ENCODE data around the gene GAPDHS. TPM values are rescaled to one million over a fixed set of nuclear protein-coding genes. Genes with fewer than 3 reads are reported as not detected.

GAPDHS gene
- total RNA-seq, 1 donor from 2014 or later = not detected

GRCh38 chr19:35558400-35559280, 25.4 kb downstream of the GAPDHS start:
- no peak for DNase-seq (ENCODE audit: low read depth)
- H3K27ac ChIP-seq (ENCODE audit: low read depth, low read length) = no peak overlapping the region
- peaks cover 2% of the 10 kb centered on the region for H3K4me1 ChIP-seq (ENCODE audit: insufficient read depth, low read length)
- FAIRE-seq = no peak
- H3K79me2 ChIP-seq (ENCODE audit: insufficient read depth, low read length) = no peaks in the 10 kb centered on the region
- H3K4me3 ChIP-seq (ENCODE audit: insufficient read depth, low read depth, low read length) = no peak overlapping the region
- TF ChIP-seq CTCF (IDR thresholded peaks at IDR 0.05; ENCODE audit: insufficient read depth, low read depth, low read length) = no peak
- no peak for TF ChIP-seq EZH2 (IDR thresholded peaks at IDR 0.05; ENCODE audit: insufficient read depth, low read length)
- H3K27me3 ChIP-seq (ENCODE audit: insufficient read depth, low read length) = peaks cover 12% of the 10 kb centered on the region
- H3K27ac Mint-ChIP-seq (ENCODE audit: unreplicated experiment) = no peak overlapping the region
- H3K27me3 Mint-ChIP-seq (ENCODE audit: low read depth, unreplicated experiment) = peaks cover 74% of the 10 kb centered on the region
- no peaks in the 10 kb centered on the region for H3K36me3 ChIP-seq (ENCODE audit: insufficient read depth, low read length)
- no peaks in the 10 kb centered on the region for H3K4me1 Mint-ChIP-seq (ENCODE audit: low read depth, unreplicated experiment)
- no peaks in the 10 kb centered on the region for H3K36me3 Mint-ChIP-seq (ENCODE audit: low read depth, unreplicated experiment)
- peak overlapping the region; percentile 41 for H2AFZ ChIP-seq (ENCODE audit: low read depth, low read length)
- H3K9ac ChIP-seq (ENCODE audit: low read length) = no peak overlapping the region
- no peaks in the 10 kb centered on the region for H4K20me1 ChIP-seq (ENCODE audit: insufficient read depth, low read length)
- no peaks in the 10 kb centered on the region for H3K9me3 Mint-ChIP-seq (ENCODE audit: unreplicated experiment)
- peak overlapping the region; percentile 86 for H3K4me2 ChIP-seq (ENCODE audit: low read length)
- no peaks in the 10 kb centered on the region for H3K9me3 ChIP-seq (ENCODE audit: insufficient read depth, low read depth, low read length)
- H3K4me3 Mint-ChIP-seq (ENCODE audit: unreplicated experiment) = no peak overlapping the region

GRCh38 chr19:35559281-35559659, 26.0 kb downstream of the GAPDHS start:
- peak overlapping the region; percentile 67 for H3K4me3 Mint-ChIP-seq (ENCODE audit: unreplicated experiment)

More at GRCh38 chr19:35559281-35559659, 26.0 kb downstream of the GAPDHS start:
- H3K27me3 ChIP-seq (ENCODE audit: insufficient read depth, low read length) = peaks cover 12% of the 10 kb centered on the region
- H3K4me1 ChIP-seq (ENCODE audit: insufficient read depth, low read length) = peaks cover 2% of the 10 kb centered on the region
- no peaks in the 10 kb centered on the region for H3K4me1 Mint-ChIP-seq (ENCODE audit: low read depth, unreplicated experiment)
- no peaks in the 10 kb centered on the region for H3K79me2 ChIP-seq (ENCODE audit: insufficient read depth, low read length)
- no peaks in the 10 kb centered on the region for H4K20me1 ChIP-seq (ENCODE audit: insufficient read depth, low read length)
- DNase-seq (ENCODE audit: low read depth) = no peak
- H3K27ac Mint-ChIP-seq (ENCODE audit: unreplicated experiment) = no peak overlapping the region
- H3K9ac ChIP-seq (ENCODE audit: low read length) = no peak overlapping the region
- TF ChIP-seq EZH2 (IDR thresholded peaks at IDR 0.05; ENCODE audit: insufficient read depth, low read length) = no peak
- no peak for TF ChIP-seq CTCF (IDR thresholded peaks at IDR 0.05; ENCODE audit: insufficient read depth, low read depth, low read length)
- no peaks in the 10 kb centered on the region for H3K36me3 Mint-ChIP-seq (ENCODE audit: low read depth, unreplicated experiment)
- no peaks in the 10 kb centered on the region for H3K9me3 Mint-ChIP-seq (ENCODE audit: unreplicated experiment)
- FAIRE-seq = no peak
- no peak overlapping the region for H3K4me3 ChIP-seq (ENCODE audit: insufficient read depth, low read depth, low read length)
- no peak overlapping the region for H3K27ac ChIP-seq (ENCODE audit: low read depth, low read length)
- no peak overlapping the region for H3K4me2 ChIP-seq (ENCODE audit: low read length)
- no peak overlapping the region for H2AFZ ChIP-seq (ENCODE audit: low read depth, low read length)
- H3K36me3 ChIP-seq (ENCODE audit: insufficient read depth, low read length) = no peaks in the 10 kb centered on the region
- H3K27me3 Mint-ChIP-seq (ENCODE audit: low read depth, unreplicated experiment) = peaks cover 69% of the 10 kb centered on the region
- H3K9me3 ChIP-seq (ENCODE audit: insufficient read depth, low read depth, low read length) = no peaks in the 10 kb centered on the region

All from astrocyte (in vitro differentiated cells and primary cell).